Ovary (tissue), 9 donors: Measurements from ENCODE around the gene KCNJ12. TPM values are rescaled to one million over a fixed set of nuclear protein-coding genes. Genes with fewer than 3 reads are reported as not detected.
"Not testable (repeated sequence)": the region's sequence is repeated elsewhere in the genome, so short reads cannot be mapped to it uniquely, and the experiment has no call there.

ENCODE experiments used
- DNase-seq, 5 donors: peaks; one replicate each; pipeline ENCODE4 v3.0.0-alpha.2; 2019 to 2020
- H3K27ac ChIP-seq, 2 donors: fragments of 200-600 bp; one replicate each; pipeline versions ENCODE4 v1.5.1 to v1.8.0; 2019 to 2022
- H3K27me3 ChIP-seq: fragments of 200-600 bp; one replicate; pipeline ENCODE4 v1.8.0; 2022
- H3K36me3 ChIP-seq: fragments of 200-600 bp; sonication (generic); one replicate; pipeline ENCODE4 v1.5.1; 2019
- H3K4me1 ChIP-seq: one replicate; pipeline ENCODE4 v1.8.1; 2013; ENCODE audit warnings: mild to moderate bottlenecking, moderate library complexity; ENCODE audit not compliant: insufficient read depth
- H3K4me3 ChIP-seq: fragments of 200-600 bp; sonication (generic); one replicate; pipeline ENCODE4 v1.5.1; 2017
- H3K9me3 ChIP-seq, 2 donors: fragments of 200-600 bp in 1 of 2; sonication (generic) in 1 of 2; one replicate each; pipeline versions ENCODE4 v1.5.1 to v1.8.1; 2013 to 2019; ENCODE audit warnings: mild to moderate bottlenecking in 1 of 2, moderate library complexity in 1 of 2
- WGBS, 3 donors: extraction: QIAGEN DNeasy Blood & Tissue Kit in 1 of 3; methylation state at CpG; one replicate each; pipeline versions ENCODE4 v1.1.5 to v1.1.7; 2013 to 2017; 5-methylcytosine and 5-hydroxymethylcytosine counted together
- intact Hi-C, 4 donors: fragments of 100-400 bp; cut with DNase I; formaldehyde crosslinking; loops; one replicate each; pipeline versions ENCODE4 v1.11.0 to v1.15.1; 2022 to 2023
- polyA plus RNA-seq, 2 donors: library from polyadenylated mRNA; stranded (reverse); fragments of 200-250 nt in 1 of 2; fragments of 350-450 nt in 1 of 2; fragmentation: Illumina TruSeq in 1 of 2; extraction: RNeasy Lipid Tissue Mini Kit (QIAGEN cat#74804) in 1 of 2; gene quantifications; one replicate each; pipeline ENCODE4 v1.2.3, GENCODE V29; 2013 to 2014
- total RNA-seq, 7 donors: library from RNA; depleted of rRNA in 2 of 7; stranded (reverse); fragments of >200 nt in 2 of 7; fragmentation: NEBNext Ultra II Directional in 3 of 7; extraction: Animal tissue kit (Norgen Biotek cat#: 25700) in 3 of 7; gene quantifications; one replicate each; pipeline versions ENCODE4 v1.1.0 to v1.2.4, GENCODE V29; 2016 to 2023
- donor health status: DM: no; HTN: no; CAD: no; lungs with moderate emphysema.
- donor health status: DM: no; HTN: no; CAD: no.
- donor health status: Bipolar disorder and iron deficiency.
- donor health status: DM: yes; HTN: yes; CAD: no.
- donor health status: DM: no; HTN: no; CAD: no.
- donor health status: DM: yes; HTN: yes; CAD: no.

Gene KCNJ12
- total and polyA plus RNA-seq, 9 donors = 0.12 to 1.9 (median 0.46) TPM

GRCh38 chr17:21408766-21409300 lies 32.7 kb downstream of the KCNJ12 start:
- H3K27ac ChIP-seq, intact Hi-C loops, H3K27me3 ChIP-seq, DNase-seq, H3K36me3 ChIP-seq, H3K4me1 ChIP-seq, H3K4me3 ChIP-seq, H3K9me3 ChIP-seq: not testable (repeated sequence)
- 72 to 73% (median 73%) methylated on average over 6 to 7 of the region's 7 CpGs for WGBS, 3 donors

GRCh38 chr17:21409388-21409787 lies 33.2 kb downstream of the KCNJ12 start:
- H3K36me3 ChIP-seq, intact Hi-C loops, H3K4me3 ChIP-seq, DNase-seq, H3K27ac ChIP-seq, H3K27me3 ChIP-seq, H3K4me1 ChIP-seq, H3K9me3 ChIP-seq: not testable (repeated sequence)
- 79 to 87% (median 80%) methylated on average over 4 of the region's 4 CpGs for WGBS, 3 donors

GRCh38 chr17:21409971-21410370 lies 33.8 kb downstream of the KCNJ12 start:
- intact Hi-C loops, H3K27ac ChIP-seq, H3K4me1 ChIP-seq, H3K4me3 ChIP-seq, H3K9me3 ChIP-seq, H3K36me3 ChIP-seq, DNase-seq, H3K27me3 ChIP-seq: not testable (repeated sequence)
- WGBS, 3 donors = 78 to 90% (median 83%) methylated on average over 3 of the region's 3 CpGs

GRCh38 chr17:21410371-21410770 lies 34.2 kb downstream of the KCNJ12 start:
- intact Hi-C loops, H3K4me1 ChIP-seq, H3K4me3 ChIP-seq, DNase-seq, H3K36me3 ChIP-seq, H3K27me3 ChIP-seq, H3K27ac ChIP-seq, H3K9me3 ChIP-seq: not testable (repeated sequence)
- WGBS, 3 donors = 64 to 88% (median 82%) methylated on average over 5 to 9 of the region's 9 CpGs

- H3K4me1 ChIP-seq, H3K4me3 ChIP-seq, H3K9me3 ChIP-seq, H3K27ac ChIP-seq, H3K36me3 ChIP-seq, intact Hi-C loops, DNase-seq, H3K27me3 ChIP-seq: not testable (repeated sequence)
- 71 to 82% (median 79%) methylated on average over 14 to 25 of the region's 25 CpGs for WGBS, 3 donors
Measured at GRCh38 chr17:21410906-21411678, 34.9 kb downstream of the KCNJ12 start.

- H3K36me3 ChIP-seq, H3K9me3 ChIP-seq, H3K4me1 ChIP-seq, H3K4me3 ChIP-seq, intact Hi-C loops, H3K27me3 ChIP-seq, H3K27ac ChIP-seq, DNase-seq: not testable (repeated sequence)
- WGBS, 3 donors = 79 to 82% (median 80%) methylated on average over 5 of the region's 5 CpGs
Measured at GRCh38 chr17:21411679-21412205, 35.6 kb downstream of the KCNJ12 start.

- H3K36me3 ChIP-seq, H3K4me3 ChIP-seq, H3K9me3 ChIP-seq, H3K27ac ChIP-seq, intact Hi-C loops, H3K27me3 ChIP-seq, H3K4me1 ChIP-seq, DNase-seq: not testable (repeated sequence)
- WGBS, 3 donors = 60 to 80% (median 76%) methylated on average over 2 to 14 of the region's 14 CpGs
Measured at GRCh38 chr17:21412207-21412681, 36.1 kb downstream of the KCNJ12 start.

- DNase-seq, H3K27me3 ChIP-seq, H3K9me3 ChIP-seq, H3K36me3 ChIP-seq, H3K4me1 ChIP-seq, H3K27ac ChIP-seq, intact Hi-C loops, H3K4me3 ChIP-seq: not testable (repeated sequence)
- WGBS, 3 donors = 69 to 78% (median 69%) methylated on average over 8 to 9 of the region's 11 CpGs
Measured at GRCh38 chr17:21413570-21414279, 37.6 kb downstream of the KCNJ12 start.

GRCh38 chr17:21414616-21415015 lies 38.5 kb downstream of the KCNJ12 start:
- H3K36me3 ChIP-seq, H3K4me1 ChIP-seq, DNase-seq, H3K27me3 ChIP-seq, H3K4me3 ChIP-seq, H3K9me3 ChIP-seq, intact Hi-C loops, H3K27ac ChIP-seq: not testable (repeated sequence)
- 67 to 79% (median 73%) methylated on average over 7 of the region's 7 CpGs for WGBS, 3 donors

- H3K9me3 ChIP-seq, intact Hi-C loops, H3K36me3 ChIP-seq, H3K27me3 ChIP-seq, H3K4me1 ChIP-seq, H3K27ac ChIP-seq, H3K4me3 ChIP-seq: not testable (repeated sequence)
- 86 to 89% (median 88%) methylated on average over 43 to 56 of the region's 58 CpGs for WGBS, 3 donors
- DNase-seq = peak in 1 of 5 donors; percentile 26
Measured at GRCh38 chr17:21415166-21415990, 39.2 kb downstream of the KCNJ12 start.

GRCh38 chr17:21416471-21416981 lies 40.4 kb downstream of the KCNJ12 start:
- WGBS, 3 donors = 53 to 64% (median 55%) methylated on average over 23 to 30 of the region's 30 CpGs
- H3K9me3 ChIP-seq, H3K36me3 ChIP-seq, H3K27me3 ChIP-seq, DNase-seq, H3K27ac ChIP-seq, H3K4me3 ChIP-seq, H3K4me1 ChIP-seq, intact Hi-C loops: not testable (repeated sequence)
